Activated CD4-positive, alpha-beta memory T cell treated with anti-CD3 and anti-CD28 coated beads, Interleukin-2, amount 10 ng/mL, durations not matched to agents 7 days and 5 days (primary cell): ENCODE data around the gene PSD4. TPM values are rescaled to one million over a fixed set of nuclear protein-coding genes. Genes with fewer than 3 reads are reported as not detected.

ENCODE experiments used
- total RNA-seq, 2 experiments: library from RNA; stranded (reverse); gene quantifications; one replicate each; pipeline ENCODE4 v1.2.3, GENCODE V29; 2021

Gene PSD4
- total RNA-seq, 2 experiments from 2014 or later, result 261 to 272 TPM

Other genes with a start within 250 kb of the PSD4 start
- gene IL36G, start 196.0 kb upstream of the PSD4 start, total RNA-seq, result not detected
- not detected for gene IL36A, start 168.5 kb upstream of the PSD4 start, total RNA-seq
- gene IL36B, start 121.1 kb upstream of the PSD4 start, total RNA-seq, result not detected
- not detected for gene IL36RN, start 114.8 kb upstream of the PSD4 start, total RNA-seq
- not detected for gene IL1F10, start 106.0 kb upstream of the PSD4 start, total RNA-seq
- gene IL1RN, start 46.4 kb upstream of the PSD4 start, total RNA-seq, result 1 to 10 TPM; 2.6 to 3.3 TPM
- gene PAX8, start 105.0 kb downstream of the PSD4 start, total RNA-seq, result 1 to 10 TPM; 1.7 TPM